Hematopoietic multipotent progenitor cell treated with erythropoietin and hydrocortisone succinate and interleukin-3 and kit ligand, for 4 days (in vitro differentiated cells): ENCODE results near the gene SPDYC.
"Not testable (repeated sequence)": the region's sequence is repeated elsewhere in the genome, so short reads cannot be mapped to it uniquely, and the experiment has no call there.

ENCODE experiments used
- DNase-seq: peaks from one replicate; pipeline ENCODE4 v3.0.0-alpha.2; 2015

The SPDYC gene

DNA sequence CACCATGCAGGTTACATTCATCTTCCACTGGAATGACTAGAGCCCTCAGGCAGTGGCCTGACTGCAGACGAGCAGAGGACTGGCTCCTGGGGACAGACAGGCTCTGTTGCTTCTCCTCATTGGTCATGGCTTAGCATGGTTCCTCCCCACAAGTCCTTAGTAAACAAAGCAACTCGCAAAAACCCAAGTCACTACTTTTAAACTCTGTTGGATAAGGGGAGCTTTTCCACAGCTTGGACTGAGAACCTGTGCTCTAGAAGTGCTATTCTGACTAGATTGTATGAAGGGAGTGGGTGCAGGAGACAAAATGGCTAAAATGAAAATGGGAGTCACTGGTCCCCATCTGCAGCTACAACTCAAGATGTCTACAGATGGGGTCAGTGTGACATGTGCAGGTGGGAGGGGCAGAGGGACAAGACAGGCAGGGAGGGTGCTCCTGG is 4.6 kb downstream of the SPDYC start:
- DNase-seq, result not testable (repeated sequence)

DNA sequence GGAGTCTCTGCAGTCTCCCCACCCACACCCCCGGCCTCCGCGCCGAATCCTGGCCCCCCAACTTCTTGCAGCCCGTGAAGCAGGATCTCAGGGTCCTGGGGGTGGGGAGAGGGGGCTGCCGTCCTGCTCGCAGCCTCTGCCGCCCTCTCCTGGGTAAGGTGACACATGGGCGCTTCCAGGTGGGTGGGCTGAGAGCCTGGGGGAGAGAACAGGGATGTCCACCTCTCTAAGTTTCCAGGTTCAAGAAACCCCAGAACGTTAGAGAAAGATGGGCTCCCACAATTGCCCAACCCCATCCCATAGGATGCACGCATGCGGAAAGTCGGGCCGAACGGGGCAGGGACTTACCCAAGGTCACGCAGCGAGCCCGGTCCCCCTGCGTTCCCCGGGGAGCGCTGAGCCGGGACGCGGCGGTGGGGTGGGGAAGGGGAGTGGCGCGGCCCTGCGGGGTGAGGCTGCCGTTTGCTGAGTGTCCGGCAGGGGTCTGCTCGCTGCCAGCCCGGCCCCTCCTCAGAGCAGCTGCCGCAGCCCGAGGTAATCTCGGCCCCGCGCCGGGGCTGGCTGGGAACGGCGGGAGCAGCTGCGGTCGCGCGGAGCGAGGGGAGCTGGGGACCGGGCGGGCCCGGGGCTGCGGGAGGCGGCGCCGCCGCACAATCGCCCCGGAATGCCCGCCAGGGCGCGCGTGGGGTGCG is 11.0 kb downstream of the SPDYC start:
- DNase-seq, result peak; percentile 88

DNA sequence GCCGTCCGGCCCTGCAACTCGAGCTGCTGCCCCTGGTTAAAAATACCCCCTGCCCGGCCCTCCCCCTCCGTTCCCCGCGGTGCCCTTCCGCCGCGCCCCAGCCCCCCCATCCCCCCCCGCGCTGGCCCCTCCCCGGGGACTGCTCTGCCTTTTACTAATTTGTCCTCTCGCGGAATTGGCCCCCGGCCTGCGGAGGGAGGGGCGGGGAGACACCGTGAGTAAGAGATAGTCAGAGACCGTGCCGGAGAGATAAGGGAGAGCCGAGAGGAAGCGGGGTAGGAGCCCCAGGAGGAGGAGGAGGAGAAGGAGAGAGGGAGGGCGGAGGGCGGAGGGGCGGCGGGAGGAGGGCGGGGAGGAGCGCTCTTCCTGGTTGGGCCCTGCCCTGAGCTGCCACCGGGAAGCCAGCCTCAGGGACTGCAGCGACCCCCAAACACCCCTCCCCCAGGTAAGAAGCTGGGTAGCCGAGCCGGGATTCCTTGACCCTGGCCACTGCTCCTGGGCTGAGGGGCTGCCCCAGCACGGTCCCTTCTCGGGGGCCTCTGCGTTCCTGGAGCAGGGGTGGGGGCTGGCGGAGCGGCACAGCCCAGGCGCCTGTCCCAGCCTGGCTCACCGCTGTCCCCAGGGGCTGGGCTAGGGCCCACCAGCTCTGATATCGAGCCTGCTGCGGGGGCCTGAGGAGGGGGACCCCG is 11.7 kb downstream of the SPDYC start, which contains the start of gene CAPN1:
CAPN1 (plus strand) TSS at position 360 of the 689 bp plus-strand sequence. CDS start 774 bp downstream, outside the sequence.
- peak; percentile 99 for DNase-seq

DNA sequence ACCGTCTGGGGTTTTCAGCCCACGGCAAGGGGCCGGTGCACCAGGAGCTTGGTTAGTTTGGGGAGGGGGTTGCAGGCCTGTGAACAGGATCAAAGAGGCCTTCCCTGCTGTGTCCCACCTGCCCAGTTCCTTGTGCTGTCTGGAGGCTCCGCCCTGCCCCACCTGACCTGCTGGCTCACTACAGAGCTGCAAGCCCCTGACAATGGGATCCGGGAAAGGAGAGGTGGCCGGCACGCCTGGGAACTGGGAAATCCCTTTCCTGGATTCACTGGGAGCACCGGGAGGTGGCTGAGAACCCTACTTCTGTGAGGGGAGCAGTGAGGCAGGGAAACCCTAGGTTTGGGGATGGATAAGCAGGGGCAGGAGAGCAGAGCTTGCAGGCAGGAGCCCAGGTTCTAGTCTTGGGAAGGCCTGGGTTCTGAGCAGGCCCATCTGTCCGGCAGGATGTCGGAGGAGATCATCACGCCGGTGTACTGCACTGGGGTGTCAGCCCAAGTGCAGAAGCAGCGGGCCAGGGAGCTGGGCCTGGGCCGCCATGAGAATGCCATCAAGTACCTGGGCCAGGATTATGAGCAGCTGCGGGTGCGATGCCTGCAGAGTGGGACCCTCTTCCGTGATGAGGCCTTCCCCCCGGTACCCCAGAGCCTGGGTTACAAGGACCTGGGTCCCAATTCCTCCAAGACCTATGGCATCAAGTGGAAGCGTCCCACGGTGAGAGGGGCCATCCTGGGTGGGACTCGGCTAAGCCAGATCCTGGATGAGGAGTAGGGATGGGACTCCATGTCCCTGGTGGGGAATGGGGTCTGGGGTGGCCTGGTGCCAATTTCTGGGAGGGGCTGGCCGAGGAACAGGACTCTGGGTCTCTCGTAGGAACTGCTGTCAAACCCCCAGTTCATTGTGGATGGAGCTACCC is 12.5 kb downstream of the SPDYC start:
- peak; percentile 46 for DNase-seq

DNA sequence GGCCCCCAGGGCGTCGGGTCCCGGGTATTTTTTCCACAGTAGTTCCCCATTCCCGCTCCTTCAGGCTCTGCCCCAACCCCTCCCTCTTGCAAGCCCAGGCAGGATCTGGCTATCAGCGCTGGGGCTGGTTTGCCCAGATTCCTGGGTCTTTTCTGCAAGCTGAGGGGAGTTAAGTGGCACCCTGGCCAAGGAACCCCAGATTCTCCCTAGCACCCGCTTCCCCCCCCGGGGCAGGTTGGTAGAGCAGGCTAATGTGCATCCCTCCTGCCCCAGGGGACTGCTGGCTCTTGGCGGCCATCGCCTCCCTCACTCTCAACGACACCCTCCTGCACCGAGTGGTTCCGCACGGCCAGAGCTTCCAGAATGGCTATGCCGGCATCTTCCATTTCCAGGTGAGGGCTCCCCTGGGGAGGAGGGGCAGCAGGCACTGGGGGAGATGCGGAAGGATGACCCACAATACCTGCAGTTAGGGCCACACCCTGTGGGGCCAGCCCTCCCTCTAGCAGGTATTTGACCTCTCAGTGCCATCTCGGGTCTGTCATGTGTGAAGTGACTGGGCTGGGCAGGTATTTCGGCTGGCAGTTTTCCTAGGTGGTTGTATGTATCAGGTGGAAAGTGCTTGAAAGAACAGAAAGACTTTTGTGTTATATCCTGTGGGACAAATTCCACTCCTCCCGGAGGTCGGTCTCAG is 13.3 kb downstream of the SPDYC start:
- no peak for DNase-seq

DNA sequence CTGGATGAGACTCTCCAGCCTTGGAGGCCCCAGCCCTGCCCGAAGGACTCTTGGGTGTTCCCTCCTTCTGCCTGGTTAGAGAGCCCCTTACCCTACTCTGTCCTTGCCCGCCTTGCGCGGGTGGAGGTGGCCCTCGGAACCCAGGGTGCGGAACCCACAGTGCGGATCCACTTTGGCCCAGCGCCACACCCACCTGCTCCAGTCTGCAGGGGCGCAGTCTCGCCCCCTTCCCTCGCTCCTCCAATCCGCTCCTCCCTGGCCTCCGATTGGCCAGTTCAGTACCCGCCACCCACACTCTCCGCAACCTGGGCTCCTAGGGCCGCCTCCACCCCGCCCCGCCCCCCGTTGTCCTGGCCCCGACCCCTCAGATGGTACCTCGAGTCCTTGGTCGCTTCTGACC is 14.1 kb downstream of the SPDYC start:
- no peak for DNase-seq

DNA sequence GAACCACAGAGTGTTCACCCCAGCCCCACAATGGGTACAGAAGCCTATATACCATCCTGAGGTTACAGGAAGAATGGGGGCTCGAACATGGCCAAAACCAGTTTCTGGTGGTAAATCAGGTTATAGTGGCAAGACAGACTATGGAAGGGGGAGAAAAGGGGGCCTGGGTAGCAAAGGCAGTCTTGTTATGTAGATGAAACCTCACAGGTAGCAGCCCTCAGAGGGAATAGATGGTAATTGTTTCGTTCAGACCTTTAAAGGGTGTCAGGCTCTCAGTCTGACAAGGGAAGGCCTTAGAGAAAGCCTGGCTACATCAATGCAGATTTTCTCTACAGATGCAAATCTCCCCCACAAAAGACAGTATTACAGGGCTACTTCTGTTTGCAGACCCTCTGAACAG is 15.1 kb downstream of the SPDYC start:
- DNase-seq, result no peak

DNA sequence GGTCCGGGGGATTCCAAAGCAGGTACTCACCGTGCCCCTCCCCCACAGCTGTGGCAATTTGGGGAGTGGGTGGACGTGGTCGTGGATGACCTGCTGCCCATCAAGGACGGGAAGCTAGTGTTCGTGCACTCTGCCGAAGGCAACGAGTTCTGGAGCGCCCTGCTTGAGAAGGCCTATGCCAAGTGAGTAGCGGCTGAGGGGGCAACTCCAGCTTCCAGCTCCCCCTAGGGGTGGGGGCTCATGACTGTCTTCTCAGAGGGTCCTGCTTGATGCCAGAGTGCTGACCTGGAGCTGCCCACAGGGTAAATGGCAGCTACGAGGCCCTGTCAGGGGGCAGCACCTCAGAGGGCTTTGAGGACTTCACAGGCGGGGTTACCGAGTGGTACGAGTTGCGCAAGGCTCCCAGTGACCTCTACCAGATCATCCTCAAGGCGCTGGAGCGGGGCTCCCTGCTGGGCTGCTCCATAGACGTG is 15.9 kb downstream of the SPDYC start:
- DNase-seq, result peak; percentile 55

DNA sequence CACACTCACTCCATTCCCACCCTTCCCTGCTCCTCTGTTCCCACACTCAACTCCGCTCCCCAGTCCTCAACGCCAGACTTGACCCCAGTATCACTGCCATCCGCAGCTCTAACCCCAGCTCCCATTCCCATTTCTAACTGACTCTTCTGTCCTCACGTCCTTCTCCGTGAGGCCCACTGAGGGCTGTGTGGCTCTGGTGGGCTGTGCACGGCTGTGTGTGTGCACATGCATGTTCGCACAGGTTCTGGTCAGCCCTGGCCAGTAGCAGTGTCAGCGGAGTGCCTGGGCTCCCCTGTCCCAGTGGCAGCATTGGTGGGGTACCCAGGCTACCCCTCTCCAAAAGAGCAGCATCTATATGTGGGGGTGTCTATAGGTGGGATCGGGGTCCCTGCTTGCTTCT is 16.7 kb downstream of the SPDYC start:
- DNase-seq, result no peak

DNA sequence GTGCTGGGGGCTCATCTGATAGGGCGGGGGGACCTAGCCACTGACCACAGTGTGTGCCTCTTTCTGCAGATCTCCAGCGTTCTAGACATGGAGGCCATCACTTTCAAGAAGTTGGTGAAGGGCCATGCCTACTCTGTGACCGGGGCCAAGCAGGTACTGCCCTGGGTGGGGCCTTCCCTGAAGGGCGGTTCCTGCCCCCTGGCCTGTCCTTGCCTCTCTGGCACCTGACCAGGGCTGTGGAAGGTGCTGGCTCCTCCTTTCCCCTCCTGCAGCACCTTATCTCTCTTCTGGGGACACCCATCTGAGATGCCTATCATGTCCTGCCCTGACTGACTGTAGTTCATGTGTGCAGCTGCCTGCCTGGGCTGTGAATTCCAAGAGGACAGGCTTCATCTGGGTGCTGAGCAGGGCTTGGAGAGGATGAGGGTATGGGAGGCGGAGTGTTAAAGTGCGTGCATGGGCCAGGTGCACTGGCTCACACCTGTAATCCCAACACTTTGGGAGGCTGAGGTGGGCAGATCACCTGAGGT is 17.2 kb downstream of the SPDYC start:
- DNase-seq, result no peak

DNA sequence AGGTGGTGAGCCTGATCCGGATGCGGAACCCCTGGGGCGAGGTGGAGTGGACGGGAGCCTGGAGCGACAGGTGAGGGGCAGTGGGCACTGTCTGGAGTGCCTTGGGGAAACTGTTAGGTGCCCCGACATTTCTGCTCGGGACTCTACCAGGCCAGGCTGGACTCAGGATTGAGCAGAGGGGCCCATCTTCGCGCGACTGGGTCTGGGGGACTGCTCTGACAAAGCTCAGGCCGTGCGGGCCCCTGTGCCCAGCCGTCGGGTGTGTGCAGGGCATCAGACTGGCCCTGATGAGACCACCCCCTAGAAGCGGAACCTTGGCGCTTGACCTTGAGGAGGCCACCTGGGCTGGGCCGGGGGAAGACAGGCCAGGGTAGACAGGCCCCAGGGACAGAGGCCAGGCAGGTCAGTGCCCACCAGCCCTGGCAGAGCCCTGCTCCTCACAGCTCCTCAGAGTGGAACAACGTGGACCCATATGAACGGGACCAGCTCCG is 18.0 kb downstream of the SPDYC start:
- DNase-seq, result no peak

DNA sequence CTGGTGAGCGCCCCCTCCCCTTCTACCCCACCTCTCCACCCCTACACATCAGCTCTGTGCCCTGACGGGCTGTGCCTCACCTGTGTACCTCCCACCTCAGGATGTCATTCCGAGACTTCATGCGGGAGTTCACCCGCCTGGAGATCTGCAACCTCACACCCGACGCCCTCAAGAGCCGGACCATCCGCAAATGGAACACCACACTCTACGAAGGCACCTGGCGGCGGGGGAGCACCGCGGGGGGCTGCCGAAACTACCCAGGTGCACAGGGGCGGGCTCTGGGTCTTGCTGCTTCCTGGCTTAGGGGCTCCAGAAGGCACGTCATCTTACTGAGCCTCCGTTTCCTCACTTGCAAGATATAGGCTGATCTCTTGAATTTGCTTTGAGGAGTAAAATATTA is 18.5 kb downstream of the SPDYC start:
- DNase-seq, result no peak

DNA sequence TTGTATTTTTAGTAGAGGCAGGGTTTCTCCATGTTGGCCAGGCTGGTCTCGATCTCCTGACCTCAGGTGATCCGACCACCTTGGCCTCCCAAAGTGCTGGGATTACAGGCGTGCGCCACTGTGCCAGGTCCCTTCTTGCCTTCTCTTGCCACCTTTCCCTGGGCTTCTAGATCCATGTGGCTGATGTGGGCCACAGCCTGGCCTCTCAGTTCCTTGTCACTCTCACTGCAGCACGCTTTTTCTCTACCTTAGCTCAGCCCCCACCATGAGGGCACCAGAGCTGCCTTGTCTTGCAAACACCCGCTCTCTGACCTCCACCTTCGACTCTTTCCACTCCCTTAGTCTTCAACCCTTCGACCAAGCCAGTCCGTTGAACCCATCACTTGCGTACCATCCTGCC is 19.2 kb downstream of the SPDYC start:
- DNase-seq, result no peak

DNA sequence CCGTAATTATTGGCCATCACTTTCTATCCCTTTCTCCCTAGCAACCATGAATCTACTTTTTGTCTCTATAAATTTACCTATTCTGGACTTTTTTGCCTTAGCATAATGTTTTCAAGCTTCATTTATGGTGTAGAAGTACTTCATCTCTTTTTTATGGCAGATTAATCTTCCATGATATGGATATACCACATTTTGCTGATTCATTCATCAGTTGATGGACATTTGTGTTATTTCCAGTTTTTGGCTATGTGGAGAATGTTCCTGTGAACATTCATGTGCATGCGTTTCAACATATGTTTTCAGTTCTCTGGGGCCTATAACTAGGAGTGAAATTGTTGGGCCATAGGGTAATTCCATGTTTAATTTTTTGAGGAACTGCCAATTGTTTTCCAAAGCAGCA is 24.5 kb downstream of the SPDYC start:
- DNase-seq, result no peak

DNA sequence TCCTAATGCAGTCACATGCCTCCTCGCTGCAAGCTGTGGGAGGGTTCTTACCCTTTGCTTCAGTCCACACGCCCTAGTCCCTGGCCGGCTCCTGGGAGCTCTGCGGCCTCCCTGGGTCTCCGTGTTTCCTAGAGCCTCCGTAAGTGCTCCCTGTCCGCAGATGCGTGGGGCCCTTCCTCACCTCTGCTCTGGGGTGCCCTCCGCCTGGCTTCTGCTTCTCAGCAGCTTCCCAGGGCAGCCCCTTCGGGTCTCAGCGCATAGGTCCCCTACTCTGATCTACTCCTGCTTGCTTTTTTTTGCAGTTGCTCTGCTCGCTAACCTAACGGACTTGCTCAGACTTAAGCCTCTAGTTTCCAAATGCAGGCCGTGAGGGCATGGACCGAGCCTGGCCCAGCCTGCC is 34.1 kb downstream of the SPDYC start:
- no peak for DNase-seq

DNA sequence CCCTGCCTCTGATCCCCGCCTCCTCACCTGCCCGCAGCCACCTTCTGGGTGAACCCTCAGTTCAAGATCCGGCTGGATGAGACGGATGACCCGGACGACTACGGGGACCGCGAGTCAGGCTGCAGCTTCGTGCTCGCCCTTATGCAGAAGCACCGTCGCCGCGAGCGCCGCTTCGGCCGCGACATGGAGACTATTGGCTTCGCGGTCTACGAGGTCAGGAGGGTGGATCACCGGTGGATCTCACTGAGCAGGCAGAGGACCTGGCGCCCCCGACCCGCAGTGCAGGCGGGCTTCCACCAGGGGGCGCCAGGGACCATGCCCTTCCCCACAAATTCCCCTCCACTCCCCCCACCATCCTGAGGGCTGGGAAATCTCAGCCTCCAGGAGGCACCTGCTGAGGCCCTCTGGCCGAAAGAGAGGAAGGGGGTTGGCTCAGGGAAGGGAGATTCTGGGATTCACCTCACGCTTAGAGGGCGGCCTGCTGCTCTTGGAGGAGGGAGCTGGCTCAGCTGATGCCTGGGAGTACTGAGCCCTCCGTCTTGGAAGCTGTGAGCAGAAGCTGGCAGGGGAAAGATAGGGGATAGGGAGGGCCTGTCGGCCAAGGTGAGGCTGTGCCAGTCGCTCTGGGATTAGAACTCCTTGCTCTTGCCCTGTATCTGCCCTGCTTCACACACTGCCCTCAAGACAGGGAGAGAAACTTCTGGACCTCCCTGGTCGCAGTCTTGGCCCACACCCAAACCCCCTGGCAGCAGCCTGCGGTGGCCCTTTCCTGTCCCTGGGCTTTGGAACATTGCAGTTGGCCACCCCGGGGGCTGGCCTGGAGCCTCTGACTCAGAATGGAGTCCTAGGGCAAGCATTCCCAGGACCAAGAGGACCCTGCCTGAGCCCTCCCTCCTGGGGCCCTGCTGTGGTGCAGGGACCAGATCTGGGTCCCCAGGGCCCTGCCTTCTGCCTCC is 34.9 kb downstream of the SPDYC start:
- peak; percentile 68 for DNase-seq

DNA sequence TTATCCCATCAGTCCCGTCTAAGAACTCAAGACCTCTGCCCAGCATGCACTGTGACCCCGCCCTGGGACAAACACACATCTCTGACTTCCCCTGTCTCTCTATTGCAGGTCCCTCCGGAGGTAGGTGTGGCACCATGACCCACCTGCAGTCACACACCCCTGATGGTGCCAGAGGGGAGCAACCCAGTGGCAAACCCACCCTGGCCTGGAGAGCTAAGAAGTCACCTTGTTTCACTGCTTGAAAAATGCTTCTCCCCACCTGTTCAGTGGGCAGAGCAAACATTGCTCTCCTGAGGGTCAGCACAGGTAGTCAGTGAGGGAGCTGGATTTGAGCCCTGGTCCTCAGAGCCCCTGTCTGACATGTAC is 35.6 kb downstream of the SPDYC start:
- DNase-seq, result no peak

DNA sequence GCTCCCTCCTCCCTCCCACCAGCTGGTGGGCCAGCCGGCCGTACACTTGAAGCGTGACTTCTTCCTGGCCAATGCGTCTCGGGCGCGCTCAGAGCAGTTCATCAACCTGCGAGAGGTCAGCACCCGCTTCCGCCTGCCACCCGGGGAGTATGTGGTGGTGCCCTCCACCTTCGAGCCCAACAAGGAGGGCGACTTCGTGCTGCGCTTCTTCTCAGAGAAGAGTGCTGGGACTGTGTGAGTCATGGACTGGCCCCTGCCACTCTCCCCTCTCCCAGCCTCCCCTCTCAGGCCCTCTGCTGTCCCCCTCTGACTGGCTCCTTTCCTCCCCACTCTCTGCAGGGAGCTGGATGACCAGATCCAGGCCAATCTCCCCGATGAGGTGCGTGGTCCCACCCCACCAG is 36.4 kb downstream of the SPDYC start:
- no peak for DNase-seq

DNA sequence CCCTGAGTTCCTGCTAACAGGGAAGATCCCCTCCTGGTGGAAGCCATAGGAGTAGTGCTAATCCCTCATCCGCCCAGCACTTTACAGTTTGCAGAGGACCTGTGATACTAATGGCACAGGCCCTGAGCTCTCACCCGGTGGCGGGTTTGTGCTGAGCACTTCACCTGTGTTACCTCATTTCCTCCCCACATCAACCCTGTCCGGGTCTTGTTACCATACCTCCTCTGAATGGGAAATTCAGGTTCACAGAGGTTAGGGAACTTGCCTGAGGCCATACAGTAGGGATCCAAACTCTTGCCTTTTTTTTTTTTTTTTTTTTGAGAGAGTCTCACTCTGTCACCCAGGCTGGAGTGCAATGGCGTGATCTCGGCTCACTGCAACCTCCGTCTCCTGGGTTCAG is 36.9 kb downstream of the SPDYC start:
- DNase-seq, result no peak

DNA sequence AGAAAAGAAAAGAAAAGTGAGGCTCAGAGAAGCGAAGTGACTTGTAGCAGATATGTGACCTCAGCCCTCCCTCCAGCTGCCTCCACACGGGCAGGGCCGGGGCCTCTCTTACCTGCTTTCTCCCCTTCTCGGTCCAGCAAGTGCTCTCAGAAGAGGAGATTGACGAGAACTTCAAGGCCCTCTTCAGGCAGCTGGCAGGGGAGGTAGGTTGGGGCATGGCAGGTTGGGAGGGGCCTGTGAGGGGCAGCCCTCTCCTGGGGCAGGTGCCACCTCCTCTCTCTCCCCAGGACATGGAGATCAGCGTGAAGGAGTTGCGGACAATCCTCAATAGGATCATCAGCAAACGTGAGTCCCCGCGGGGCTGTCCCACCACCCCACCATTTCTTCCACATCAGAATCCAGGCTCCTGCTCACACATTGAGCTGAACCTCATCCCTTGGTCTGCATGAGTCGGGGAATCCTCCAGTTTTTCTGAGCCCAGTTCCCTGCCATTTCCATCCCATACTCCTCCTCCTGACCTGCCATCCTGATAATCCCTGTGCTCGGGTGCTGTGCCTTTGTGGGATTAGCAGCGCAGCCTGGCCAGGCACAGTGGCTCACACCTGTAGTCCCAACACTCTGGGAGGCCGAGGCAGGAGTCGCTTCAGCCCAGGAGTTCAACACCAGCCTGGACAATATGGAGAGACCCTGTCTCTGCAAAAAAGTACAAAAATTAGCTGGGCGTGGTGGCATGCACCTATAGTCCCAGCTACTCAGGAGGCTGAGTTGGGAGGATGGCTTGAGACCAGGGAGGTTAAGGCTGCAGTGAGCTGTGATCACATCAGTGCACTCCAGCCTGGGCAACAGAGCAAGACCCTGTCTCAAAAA is 38.1 kb downstream of the SPDYC start:
- no peak for DNase-seq
